Stomach (tissue), 9 donors: ENCODE results near the gene MST1. TPM values are rescaled to one million over a fixed set of nuclear protein-coding genes. Genes with fewer than 3 reads are reported as not detected.

ENCODE experiments used
- DNase-seq, 2 donors: peaks; one replicate each; pipeline versions ENCODE4 v3.0.0 to v3.0.0-alpha.2; 2013 to 2019
- H3K27ac ChIP-seq, 5 donors: fragments of 200-600 bp in 4 of 5; sonication (generic) in 4 of 5; one replicate each; pipeline ENCODE4 v1.5.1; 2013 to 2019; ENCODE audit warnings: mild to moderate bottlenecking in 1 of 5, moderate library complexity in 1 of 5
- H3K27me3 ChIP-seq, 3 donors: fragments of 200-600 bp; sonication (generic); one replicate each; pipeline ENCODE4 v1.5.1; 2017 to 2019; ENCODE audit warnings: mixed run types in 1 of 3
- H3K36me3 ChIP-seq, 4 donors: fragments of 200-600 bp; sonication (generic); 1 replicate in 3 of 4; 2 replicates in 1 of 4; pipeline ENCODE4 v1.5.1; 2016 to 2019
- H3K4me1 ChIP-seq, 4 donors: fragments of 200-600 bp; sonication (generic); one replicate each; pipeline ENCODE4 v1.5.1; 2016 to 2019
- H3K4me3 ChIP-seq, 4 donors: fragments of 200-600 bp; sonication (generic) in 3 of 4; one replicate each; pipeline ENCODE4 v1.5.1; 2016 to 2019; ENCODE audit warnings: mild to moderate bottlenecking in 1 of 4
- H3K9me3 ChIP-seq, 4 donors: fragments of 200-600 bp; sonication (generic); one replicate each; pipeline ENCODE4 v1.5.1; 2016 to 2019
- EP300 ChIP-seq: sonication (generic); formaldehyde crosslinking; IDR thresholded peaks from one replicate; pipeline ENCODE4 v1.6.1; 2017; ENCODE audit warnings: antibody characterized with exemption
- POLR2A ChIP-seq, 4 donors: fragments of 450-650 bp; IDR thresholded peaks; one replicate each; pipeline ENCODE4 v1.6.1; 2016; ENCODE audit warnings: antibody characterized with exemption in 4 of 4, control low read depth in 2 of 4, mild to moderate bottlenecking in 1 of 4, moderate library complexity in 1 of 4
- POLR2AphosphoS5 ChIP-seq, 3 donors: sonication (generic); formaldehyde crosslinking; IDR thresholded peaks; one replicate each; pipeline ENCODE4 v1.6.1; 2016; ENCODE audit warnings: antibody characterized with exemption in 3 of 3
- WGBS, 5 donors: extraction: QIAGEN DNeasy Blood & Tissue Kit in 3 of 5; methylation state at CpG; one replicate each; pipeline versions ENCODE4 v1.1.5 to v1.1.7; 2013 to 2018; 5-methylcytosine and 5-hydroxymethylcytosine counted together
- intact Hi-C: fragments of 100-400 bp; cut with DNase I; formaldehyde crosslinking; loops from one replicate; pipeline ENCODE4 v1.15.1; 2023; ENCODE audit warnings: low total_unique reads
- polyA plus RNA-seq, 3 donors: library from polyadenylated mRNA; stranded (reverse); fragments of 200-250 nt; gene quantifications; one replicate each; pipeline ENCODE4 v1.2.3, GENCODE V29; 2013
- total RNA-seq, 5 donors: library from RNA; depleted of rRNA; stranded (reverse); fragments of >200 nt; gene quantifications; one replicate each; pipeline versions ENCODE4 v1.1.0 to v1.2.3, GENCODE V29; 2014 to 2016
- TF ChIP-seq, protein P1 (sequence below), 7 experiments: fragments of 450-650 bp in 4 of 7; fragments of 200-600 bp in 3 of 7; sonication (generic) in 3 of 7; IDR thresholded peaks; one replicate each; pipeline ENCODE4 v1.5.1; 2016 to 2019; ENCODE audit warnings: antibody characterized with exemption in 7 of 7, control low read depth in 2 of 7, mild to moderate bottlenecking in 1 of 7
- donor health status: healthy with polysubstance abuse.
- donor health status: Bipolar disorder and iron deficiency.
- donor health status: healthy.

Gene MST1
- total and polyA plus RNA-seq, 8 donors, result 6.7 to 172 (median 19.7) TPM

DNA sequence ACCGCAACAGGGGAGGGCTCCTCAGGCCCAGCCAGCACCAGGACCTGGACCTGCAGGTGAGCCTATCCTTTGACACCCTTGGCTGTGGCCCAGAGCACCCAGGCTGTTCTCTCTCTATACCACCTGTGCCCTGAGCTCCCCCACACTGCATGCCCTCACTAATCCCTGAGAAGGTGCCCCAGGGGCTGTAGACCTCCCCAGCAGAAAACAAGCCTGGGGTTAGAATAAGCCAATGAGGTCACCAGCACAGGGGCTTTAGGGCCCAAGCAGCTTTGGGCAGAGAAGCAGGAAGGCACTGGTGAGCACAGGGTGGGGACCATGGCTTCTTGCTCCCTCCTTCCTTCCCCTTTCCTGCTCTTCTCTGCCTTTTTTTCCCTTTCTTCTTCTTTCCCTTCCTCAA lies 25.4 kb downstream of the MST1 start:
- peaks cover 0 to 25% (median 7%) of the 10 kb centered on the region in 4 donors for H3K4me1 ChIP-seq
- no peak overlapping the region for H3K4me3 ChIP-seq
- DNase-seq, result no peak
- peaks cover 0 to 24% (median 0%) of the 10 kb centered on the region in 3 donors for H3K27me3 ChIP-seq
- TF ChIP-seq, protein P1, sequence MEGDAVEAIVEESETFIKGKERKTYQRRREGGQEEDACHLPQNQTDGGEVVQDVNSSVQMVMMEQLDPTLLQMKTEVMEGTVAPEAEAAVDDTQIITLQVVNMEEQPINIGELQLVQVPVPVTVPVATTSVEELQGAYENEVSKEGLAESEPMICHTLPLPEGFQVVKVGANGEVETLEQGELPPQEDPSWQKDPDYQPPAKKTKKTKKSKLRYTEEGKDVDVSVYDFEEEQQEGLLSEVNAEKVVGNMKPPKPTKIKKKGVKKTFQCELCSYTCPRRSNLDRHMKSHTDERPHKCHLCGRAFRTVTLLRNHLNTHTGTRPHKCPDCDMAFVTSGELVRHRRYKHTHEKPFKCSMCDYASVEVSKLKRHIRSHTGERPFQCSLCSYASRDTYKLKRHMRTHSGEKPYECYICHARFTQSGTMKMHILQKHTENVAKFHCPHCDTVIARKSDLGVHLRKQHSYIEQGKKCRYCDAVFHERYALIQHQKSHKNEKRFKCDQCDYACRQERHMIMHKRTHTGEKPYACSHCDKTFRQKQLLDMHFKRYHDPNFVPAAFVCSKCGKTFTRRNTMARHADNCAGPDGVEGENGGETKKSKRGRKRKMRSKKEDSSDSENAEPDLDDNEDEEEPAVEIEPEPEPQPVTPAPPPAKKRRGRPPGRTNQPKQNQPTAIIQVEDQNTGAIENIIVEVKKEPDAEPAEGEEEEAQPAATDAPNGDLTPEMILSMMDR (IDR thresholded peaks at IDR 0.05), result no peak
- TF ChIP-seq EP300 (no peak), POLR2AphosphoS5 (IDR thresholded peaks at IDR 0.05) (no peak), POLR2A (IDR thresholded peaks at IDR 0.05) (no peak)
- 81 to 100% (median 98%) methylated on average over 1 of the region's 1 CpG; no CpG with 5 or more reads in 1 of the 5 donors for WGBS, 5 donors
- H3K9me3 ChIP-seq, result no peaks in the 10 kb centered on the region
- H3K36me3 ChIP-seq, result no peaks in the 10 kb centered on the region
- H3K27ac ChIP-seq, result no peak overlapping the region
- intact Hi-C loops, result no loop called here

- DNase-seq, result no peak
- Histone ChIP-seq H3K27ac (no peak overlapping the region), H3K4me1 (peaks cover 0 to 20% (median 4%) of the 10 kb centered on the region in 4 donors), H3K4me3 (no peak overlapping the region), H3K9me3 (no peaks in the 10 kb centered on the region), H3K27me3 (peaks cover 0 to 22% (median 0%) of the 10 kb centered on the region in 3 donors), H3K36me3 (no peaks in the 10 kb centered on the region)
- intact Hi-C loops, result no loop called here
- TF ChIP-seq, protein P1 (IDR thresholded peaks at IDR 0.05), result no peak
- 93 to 98% (median 94%) methylated on average over 13 to 34 of the region's 34 CpGs for WGBS, 5 donors
These were observed 26.4 kb downstream of the MST1 start for GRCh38 chr3:49662720-49663413.

- H3K4me1 ChIP-seq, result peaks cover 0 to 20% (median 4%) of the 10 kb centered on the region in 4 donors
- TF ChIP-seq, protein P1 (IDR thresholded peaks at IDR 0.05), result no peak
- H3K9me3 ChIP-seq, result no peaks in the 10 kb centered on the region
- no peak overlapping the region for H3K27ac ChIP-seq
- peaks cover 0 to 19% (median 0%) of the 10 kb centered on the region in 3 donors for H3K27me3 ChIP-seq
- no peaks in the 10 kb centered on the region for H3K36me3 ChIP-seq
- intact Hi-C loops, result no loop called here
- 86 to 92% (median 89%) methylated on average over 14 to 22 of the region's 22 CpGs for WGBS, 5 donors
- no peak overlapping the region for H3K4me3 ChIP-seq
- no peak for DNase-seq
These were observed 27.3 kb downstream of the MST1 start for GRCh38 chr3:49662021-49662420.

DNA sequence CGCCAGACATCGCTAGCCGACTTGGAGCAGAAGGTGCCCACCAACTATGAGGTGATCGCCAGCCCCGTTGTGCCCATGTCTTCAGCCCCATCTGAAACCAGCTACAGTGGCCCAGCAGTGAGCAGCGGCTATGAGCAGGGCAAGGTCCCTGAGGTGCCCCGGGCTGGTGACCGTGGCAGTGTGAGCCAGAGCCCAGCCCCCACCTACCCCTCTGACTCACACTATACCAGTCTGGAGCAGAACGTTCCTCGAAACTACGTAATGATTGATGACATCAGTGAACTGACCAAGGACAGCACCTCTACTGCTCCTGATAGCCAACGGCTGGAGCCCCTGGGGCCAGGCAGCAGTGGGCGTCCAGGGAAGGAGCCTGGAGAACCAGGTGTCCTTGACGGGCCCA lies 28.0 kb downstream of the MST1 start:
- H3K4me1 ChIP-seq, result peaks cover 0 to 20% (median 4%) of the 10 kb centered on the region in 4 donors
- no peak overlapping the region for H3K27ac ChIP-seq
- intact Hi-C loops, result no loop called here
- TF ChIP-seq, protein P1 (IDR thresholded peaks at IDR 0.05), result no peak
- no peak for TF ChIP-seq EP300
- H3K9me3 ChIP-seq, result no peaks in the 10 kb centered on the region
- WGBS, 5 donors, result 82 to 86% (median 85%) methylated on average over 13 to 14 of the region's 14 CpGs
- DNase-seq, result no peak
- no peak overlapping the region for H3K4me3 ChIP-seq
- H3K36me3 ChIP-seq, result no peaks in the 10 kb centered on the region
- peaks cover 0 to 26% (median 0%) of the 10 kb centered on the region in 3 donors for H3K27me3 ChIP-seq
